GM12878 (cell line): ENCODE results near the gene DST. TPM values are rescaled to one million over a fixed set of nuclear protein-coding genes. Genes with fewer than 3 reads are reported as not detected.

Source experiments
- ATAC-seq: fragments of 200-7000 bp; cut with Tn5 transposase; 3 replicates; pipeline ENCODE4 v1.9.1; 2020; ENCODE audit warnings: mild to moderate bottlenecking, moderate library complexity
- BruUV-seq: library from RNA; stranded (reverse); fragments of 400-500 nt; replicated peaks from 2 replicates; lab custom pipeline; 2021; lab: Mats Ljungman, UMichigan
- CTCF ChIA-PET: fragments of 300-600 bp; sonication (Branson Sonifier 250); formaldehyde crosslinking; extraction: SDS; loops from one replicate; lab custom pipeline; 2021; ENCODE audit warnings: inconsistent platforms; lab: Yijun Ruan, JAX
- POLR2A ChIA-PET: fragments of 350-600 bp; formaldehyde crosslinking; extraction: SDS; loops from one replicate; lab custom pipeline; 2021; ENCODE audit warnings: inconsistent platforms; lab: Charles Lee
- RAD21 ChIA-PET: fragments of 300-600 bp; sonication (Branson Sonifier 250); formaldehyde crosslinking; loops from one replicate; lab custom pipeline; 2023; ENCODE audit warnings: antibody characterized with exemption; ENCODE audit not compliant: unreplicated experiment; lab: Charles Lee
- SMC1A ChIA-PET: fragments of 300-600 bp; sonication (Branson Sonifier 250); formaldehyde crosslinking; loops from one replicate; lab custom pipeline; 2023; ENCODE audit not compliant: unreplicated experiment, uncharacterized antibody; lab: Charles Lee
- DNase-seq: peaks from one replicate; pipeline ENCODE4 v3.0.0-alpha.2; 2011; ENCODE audit warnings: low read depth, low spot score
- FAIRE-seq: peaks from 3 replicates; lab custom pipeline; 2011; peaks lifted over from hg19 to GRCh38; lab: Jason Lieb, UNC
- H2AFZ ChIP-seq: 2 replicates; pipeline ENCODE4 v1.6.0; 2011; ENCODE audit warnings: low read depth, low read length, control low read depth; ENCODE audit not compliant: control insufficient read depth
- H3K27ac ChIP-seq: 2 replicates; pipeline ENCODE4 v1.5.1; 2011; ENCODE audit warnings: control low read depth; ENCODE audit not compliant: control insufficient read depth, insufficient read depth
- H3K27me3 ChIP-seq, 2 experiments: replicated peaks in 1 of 2; 2 replicates each; pipeline versions ENCODE4 v1.6.0 to v1.6.1; 2011; ENCODE audit warnings: low read length in 1 of 2; ENCODE audit not compliant: control insufficient read depth in 2 of 2, insufficient read depth in 2 of 2
- H3K36me3 ChIP-seq, 2 experiments: 2 replicates each; pipeline ENCODE4 v1.5.1; 2011; ENCODE audit warnings: low read length in 1 of 2; ENCODE audit not compliant: control insufficient read depth in 2 of 2, insufficient read depth in 2 of 2
- H3K4me1 ChIP-seq: 2 replicates; pipeline ENCODE4 v1.6.1; 2011; ENCODE audit warnings: mild to moderate bottlenecking, low read length, moderate library complexity, mixed read lengths; ENCODE audit not compliant: control insufficient read depth, insufficient read depth
- H3K4me2 ChIP-seq: 2 replicates; pipeline ENCODE4 v1.6.0; 2011; ENCODE audit warnings: control low read depth; ENCODE audit not compliant: control insufficient read depth, insufficient read depth
- H3K4me3 ChIP-seq: fragments of 200-600 bp; sonication (generic); 2 replicates; pipeline ENCODE4 v1.5.1; 2016
- H3K79me2 ChIP-seq: 2 replicates; pipeline ENCODE4 v1.6.0; 2011; ENCODE audit warnings: low read length; ENCODE audit not compliant: control insufficient read depth, insufficient read depth
- H3K9ac ChIP-seq: 2 replicates; pipeline ENCODE4 v1.8.0; 2011; ENCODE audit warnings: low read length, control low read depth, mixed read lengths; ENCODE audit not compliant: control insufficient read depth, insufficient read depth
- H3K9me3 ChIP-seq: replicated peaks from 3 replicates; pipeline ENCODE4 v1.5.1; 2011; ENCODE audit warnings: mild to moderate bottlenecking, low read length; ENCODE audit not compliant: control insufficient read depth, insufficient read depth
- H4K20me1 ChIP-seq: 2 replicates; pipeline ENCODE4 v1.6.0; 2011; ENCODE audit not compliant: control insufficient read depth, insufficient read depth
- EGR1 ChIP-seq, 2 experiments: IDR thresholded peaks; 1 replicate in 1 of 2; 2 replicates in 1 of 2; pipeline ENCODE4 v1.6.1; 2011 to 2012; ENCODE audit warnings: low read depth in 2 of 2, low read length in 2 of 2, borderline replicate concordance in 1 of 2, mild to moderate bottlenecking in 1 of 2, moderate library complexity in 1 of 2
- HCFC1 ChIP-seq: fragments of 150-350 bp; IDR thresholded peaks from 2 replicates; pipeline ENCODE4 v1.6.1; 2014; ENCODE audit warnings: low read length
- IKZF1 ChIP-seq: fragments of 450-650 bp; conservative IDR thresholded peaks from 2 replicates; pipeline ENCODE4 v1.6.1; 2017; ENCODE audit warnings: antibody characterized with exemption, mild to moderate bottlenecking
- IKZF2 ChIP-seq, 2 experiments: fragments of 450-650 bp; IDR thresholded peaks; 2 replicates each; pipeline ENCODE4 v1.6.1; 2017; ENCODE audit warnings: mild to moderate bottlenecking in 2 of 2, moderate library complexity in 2 of 2
- MTA2 ChIP-seq: fragments of 450-650 bp; IDR thresholded peaks from 2 replicates; pipeline ENCODE4 v1.6.1; 2016; ENCODE audit warnings: low read depth, mild to moderate bottlenecking, moderate library complexity
- MYC ChIP-seq: IDR thresholded peaks from 2 replicates; pipeline ENCODE4 v1.6.1; 2011; ENCODE audit warnings: mild to moderate bottlenecking, low read length, moderate library complexity, inconsistent platforms; ENCODE audit not compliant: insufficient read depth, insufficient replicate concordance, insufficient read length, severe bottlenecking
- NFIC ChIP-seq: IDR thresholded peaks from 2 replicates; pipeline ENCODE4 v1.6.1; 2012; ENCODE audit warnings: low read depth, mild to moderate bottlenecking, inconsistent platforms, low read length, moderate library complexity
- NR2C2 ChIP-seq: IDR thresholded peaks from 2 replicates; pipeline ENCODE4 v1.6.1; 2011; ENCODE audit warnings: borderline replicate concordance, low read depth; ENCODE audit not compliant: control insufficient read depth, insufficient read length
- POLR2AphosphoS2 ChIP-seq: IDR thresholded peaks from 2 replicates; pipeline ENCODE4 v1.6.1; 2011; ENCODE audit warnings: low read depth, mild to moderate bottlenecking, low read length, improper control_type of control experiment, moderate library complexity
- RUNX3 ChIP-seq: IDR thresholded peaks from 2 replicates; pipeline ENCODE4 v1.6.1; 2012; ENCODE audit warnings: low read length, inconsistent platforms
- SPI1 ChIP-seq: IDR thresholded peaks from 2 replicates; pipeline ENCODE4 v1.6.1; 2011; ENCODE audit warnings: low read depth, mild to moderate bottlenecking, low read length, moderate library complexity, borderline replicate concordance; ENCODE audit not compliant: insufficient read depth
- ZSCAN29 ChIP-seq: fragments of 450-650 bp; IDR thresholded peaks from 2 replicates; pipeline ENCODE4 v1.6.1; 2017; ENCODE audit warnings: mild to moderate bottlenecking, moderate library complexity
- WGBS: methylation state at CpG from one replicate; pipeline ENCODE4 v1.1.6; 2016; ENCODE audit warnings: low lambda C conversion rate; ENCODE audit not compliant: insufficient replicate concordance, insufficient coverage; ENCODE audit errors: missing lambda C conversion rate; 5-methylcytosine and 5-hydroxymethylcytosine counted together
- in situ Hi-C: fragments of 300-500 bp; cut with MboI; formaldehyde crosslinking; loops from 9 replicates; pipeline ENCODE4 v1.14.3; 2018; ENCODE audit warnings: mixed read lengths
- intact Hi-C: fragments of 100-400 bp; cut with micrococcal nuclease; formaldehyde crosslinking; loops from one replicate; pipeline ENCODE4 v1.14.2; 2022; ENCODE audit not compliant: unreplicated experiment
- polyA plus RNA-seq, 11 experiments: library from polyadenylated mRNA; depleted of rRNA in 4 of 11; unstranded in 6 of 11; stranded (reverse) in 5 of 11; fragments of >200 nt; fragmentation: Nextera tagmentation in 4 of 11; fragmentation: Illumina TruSeq in 1 of 11; extraction: Ambion mirVana in 4 of 11; extraction: Trizol in 1 of 11; gene quantifications; 1 replicate in 1 of 11; 2 replicates in 10 of 11; pipeline versions ENCODE4 v1.2.1 to v1.2.3, GENCODE V29; 2011 to 2016; ENCODE audit warnings: inconsistent platforms in 2 of 11, missing spikeins in 2 of 11, low read depth in 1 of 11
- total RNA-seq, 4 experiments: library from RNA; depleted of rRNA in 3 of 4; stranded (reverse); fragments of >200 nt in 3 of 4; fragmentation: Illumina TruSeq in 1 of 4; extraction: Trizol in 1 of 4; gene quantifications; 2 replicates each; pipeline versions ENCODE4 v1.2.1 to v1.2.3, GENCODE V29; 2013 to 2021
- TF ChIP-seq, protein P1 (sequence below): fragments of 450-650 bp; IDR thresholded peaks from 2 replicates; pipeline ENCODE4 v1.6.1; 2017; ENCODE audit warnings: mild to moderate bottlenecking, moderate library complexity
- TF ChIP-seq, protein P2 (sequence below): fragments of 450-650 bp; IDR thresholded peaks from 2 replicates; pipeline ENCODE4 v1.6.1; 2014; ENCODE audit warnings: mild to moderate bottlenecking

The DST gene
- total and polyA plus RNA-seq, 10 of the 15 experiments (the other 5 are each of a cell fraction or from before 2014, with no cell fraction given): 32.1 to 156 (median 75.0) TPM

DNA sequence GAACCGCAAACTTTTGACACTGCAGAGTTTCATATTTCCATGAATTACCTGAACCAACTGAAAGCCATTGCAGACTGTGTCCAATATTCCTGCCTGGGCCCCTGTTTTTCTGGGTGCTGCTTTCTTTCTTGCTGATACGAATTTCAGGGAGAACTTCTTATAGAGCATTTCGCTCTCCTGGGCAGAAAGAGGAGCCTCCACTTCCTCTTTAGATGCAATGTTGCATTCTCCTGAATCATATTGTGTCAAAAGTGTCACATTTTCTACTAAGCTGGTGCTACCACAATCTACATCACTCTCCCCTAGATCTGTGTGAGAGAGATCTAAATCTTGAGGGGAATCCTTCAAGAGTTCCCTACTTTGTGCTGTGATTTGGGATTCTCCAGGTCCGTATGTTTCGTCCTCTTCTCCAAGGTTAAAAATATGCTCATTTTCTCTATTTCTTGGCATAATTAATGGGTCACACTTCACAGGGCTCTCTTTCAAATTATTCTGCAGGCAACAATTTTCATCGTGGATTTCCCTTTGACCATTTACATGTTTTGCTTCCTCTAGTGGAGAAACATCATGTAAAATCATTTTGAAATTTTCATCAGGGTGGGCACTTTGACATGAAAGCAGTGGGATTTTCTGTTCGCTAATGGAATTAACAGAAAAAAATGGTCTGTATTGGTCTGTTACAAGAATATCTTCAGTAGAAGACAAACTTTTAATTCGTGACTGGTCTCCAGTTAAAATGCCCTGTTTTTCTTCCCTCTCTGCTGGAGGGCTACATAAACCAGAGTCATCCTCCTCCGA is 102.3 kb downstream of the DST start:
- Histone ChIP-seq H3K4me3 (peak overlapping the region; percentile 73), H3K27me3 (no peaks in the 10 kb centered on the region), H3K27ac (peak overlapping the region; percentile 30), H4K20me1 (no peaks in the 10 kb centered on the region), H2AFZ (no peak overlapping the region; the same call in 1 of the 2 replicates), H3K4me2 (peak overlapping the region; percentile 83), H3K79me2 (peaks cover 43% of the 10 kb centered on the region), H3K9ac (peak overlapping the region; percentile 38; the same call in 1 of the 2 replicates), H3K9me3 (no peaks in the 10 kb centered on the region), H3K36me3 (peaks cover 0 to 12% of the 10 kb centered on the region in 2 experiments; a peak in 1 of 4 replicates), H3K4me1 (peaks cover 13% of the 10 kb centered on the region; the same call in 1 of the 2 replicates)
- in situ Hi-C loops (no loop called here), intact Hi-C loops (loop anchor here (5.0 kb wide), 1 partner anchor 312 kb away; no protein-coding TSS in a partner anchor)
- TF ChIP-seq NFIC: 0 out of 2 replicates have a peak, but pooled peaks have one; percentile 16
- TF ChIP-seq IKZF2 (IDR thresholded peaks at IDR 0.05): peak; percentile 20 to 29; a peak in 1 of 4 replicates
- TF ChIP-seq, protein P1, sequence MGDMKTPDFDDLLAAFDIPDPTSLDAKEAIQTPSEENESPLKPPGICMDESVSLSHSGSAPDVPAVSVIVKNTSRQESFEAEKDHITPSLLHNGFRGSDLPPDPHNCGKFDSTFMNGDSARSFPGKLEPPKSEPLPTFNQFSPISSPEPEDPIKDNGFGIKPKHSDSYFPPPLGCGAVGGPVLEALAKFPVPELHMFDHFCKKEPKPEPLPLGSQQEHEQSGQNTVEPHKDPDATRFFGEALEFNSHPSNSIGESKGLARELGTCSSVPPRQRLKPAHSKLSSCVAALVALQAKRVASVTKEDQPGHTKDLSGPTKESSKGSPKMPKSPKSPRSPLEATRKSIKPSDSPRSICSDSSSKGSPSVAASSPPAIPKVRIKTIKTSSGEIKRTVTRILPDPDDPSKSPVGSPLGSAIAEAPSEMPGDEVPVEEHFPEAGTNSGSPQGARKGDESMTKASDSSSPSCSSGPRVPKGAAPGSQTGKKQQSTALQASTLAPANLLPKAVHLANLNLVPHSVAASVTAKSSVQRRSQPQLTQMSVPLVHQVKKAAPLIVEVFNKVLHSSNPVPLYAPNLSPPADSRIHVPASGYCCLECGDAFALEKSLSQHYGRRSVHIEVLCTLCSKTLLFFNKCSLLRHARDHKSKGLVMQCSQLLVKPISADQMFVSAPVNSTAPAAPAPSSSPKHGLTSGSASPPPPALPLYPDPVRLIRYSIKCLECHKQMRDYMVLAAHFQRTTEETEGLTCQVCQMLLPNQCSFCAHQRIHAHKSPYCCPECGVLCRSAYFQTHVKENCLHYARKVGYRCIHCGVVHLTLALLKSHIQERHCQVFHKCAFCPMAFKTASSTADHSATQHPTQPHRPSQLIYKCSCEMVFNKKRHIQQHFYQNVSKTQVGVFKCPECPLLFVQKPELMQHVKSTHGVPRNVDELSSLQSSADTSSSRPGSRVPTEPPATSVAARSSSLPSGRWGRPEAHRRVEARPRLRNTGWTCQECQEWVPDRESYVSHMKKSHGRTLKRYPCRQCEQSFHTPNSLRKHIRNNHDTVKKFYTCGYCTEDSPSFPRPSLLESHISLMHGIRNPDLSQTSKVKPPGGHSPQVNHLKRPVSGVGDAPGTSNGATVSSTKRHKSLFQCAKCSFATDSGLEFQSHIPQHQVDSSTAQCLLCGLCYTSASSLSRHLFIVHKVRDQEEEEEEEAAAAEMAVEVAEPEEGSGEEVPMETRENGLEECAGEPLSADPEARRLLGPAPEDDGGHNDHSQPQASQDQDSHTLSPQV: no peak
- TF ChIP-seq IKZF1: 0 out of 2 replicates have a peak, but pooled peaks have one; percentile 24
- TF ChIP-seq RUNX3: peak; percentile 61
- TF ChIP-seq ZSCAN29: no peak
- TF ChIP-seq SPI1: peak; percentile 91
- no peak for TF ChIP-seq HCFC1
- TF ChIP-seq EGR1 (IDR thresholded peaks at IDR 0.05; ENCODE audit: borderline replicate concordance in 1 of 2, low read depth in 2 of 2, low read length in 2 of 2): no peak
- no peak for TF ChIP-seq POLR2AphosphoS2
- TF ChIP-seq, protein P2, sequence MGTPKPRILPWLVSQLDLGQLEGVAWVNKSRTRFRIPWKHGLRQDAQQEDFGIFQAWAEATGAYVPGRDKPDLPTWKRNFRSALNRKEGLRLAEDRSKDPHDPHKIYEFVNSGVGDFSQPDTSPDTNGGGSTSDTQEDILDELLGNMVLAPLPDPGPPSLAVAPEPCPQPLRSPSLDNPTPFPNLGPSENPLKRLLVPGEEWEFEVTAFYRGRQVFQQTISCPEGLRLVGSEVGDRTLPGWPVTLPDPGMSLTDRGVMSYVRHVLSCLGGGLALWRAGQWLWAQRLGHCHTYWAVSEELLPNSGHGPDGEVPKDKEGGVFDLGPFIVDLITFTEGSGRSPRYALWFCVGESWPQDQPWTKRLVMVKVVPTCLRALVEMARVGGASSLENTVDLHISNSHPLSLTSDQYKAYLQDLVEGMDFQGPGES: no peak
- TF ChIP-seq NR2C2: no peak
- no peak for TF ChIP-seq MYC
- TF ChIP-seq MTA2: peak; percentile 26; the same call in 1 of the 2 replicates
- ATAC-seq (peak; percentile 24), DNase-seq (no peak), FAIRE-seq (no peak)
- POLR2A ChIA-PET: interaction anchor here (0.5 kb wide), 1 partner anchor 189 kb away, joined by 3 read pairs; no protein-coding TSS in a partner anchor
- 54% methylated on average over 9 of the region's 9 CpGs for WGBS
- CTCF ChIA-PET: interaction anchor here (0.6 to 6.1 kb wide), 8 partner anchors 9 to 309 kb away, joined by 3 to 84 read pairs (median 5); no protein-coding TSS in a partner anchor
- SMC1A ChIA-PET: interaction anchor here (1.3 to 3.2 kb wide), 9 partner anchors 8 to 53 kb away, joined by 3 to 30 read pairs (median 14); no protein-coding TSS in a partner anchor
- RAD21 ChIA-PET: interaction anchor here (1.0 to 2.9 kb wide), 6 partner anchors 8 to 227 kb away, joined by 3 to 36 read pairs (median 10); no protein-coding TSS in a partner anchor
- BruUV-seq: no TSS peak
